ENCODE data around the gene THYN1. TPM values are rescaled to one million over a fixed set of nuclear protein-coding genes. Genes with fewer than 3 reads are reported as not detected.

The THYN1 gene
- total and polyA plus RNA-seq, 2 experiments from 2014 or later: 90.2 to 123 TPM

GRCh38 chr11:134223121-134223520 is 30.0 kb downstream of the THYN1 start:
- no peak for DNase-seq (ENCODE audit: low read depth in 1 of 2, low spot score in 1 of 2)
- TF ChIP-seq CTCF (IDR thresholded peaks at IDR 0.05; ENCODE audit: low read depth, low read length): no peak
- Histone ChIP-seq H3K36me3 (peaks cover 10% of the 10 kb centered on the region), H3K9me3 (ENCODE audit: low read depth) (no peaks in the 10 kb centered on the region), H3K4me3 (peak overlapping the region; percentile 98), H3K27me3 (no peaks in the 10 kb centered on the region), H3K4me1 (ENCODE audit: low read depth) (no peaks in the 10 kb centered on the region), H3K27ac (peak overlapping the region; percentile 60)

GRCh38 chr11:134216816-134217215 is 36.3 kb downstream of the THYN1 start:
- H3K27me3 ChIP-seq: no peaks in the 10 kb centered on the region
- peaks cover 14% of the 10 kb centered on the region for H3K36me3 ChIP-seq
- H3K4me1 ChIP-seq (ENCODE audit: low read depth): no peaks in the 10 kb centered on the region
- no peaks in the 10 kb centered on the region for H3K9me3 ChIP-seq (ENCODE audit: low read depth)
- DNase-seq (ENCODE audit: low read depth in 1 of 2, low spot score in 1 of 2): no peak
- H3K27ac ChIP-seq: no peak overlapping the region
- TF ChIP-seq CTCF (IDR thresholded peaks at IDR 0.05; ENCODE audit: low read depth, low read length): no peak
- no peak overlapping the region for H3K4me3 ChIP-seq

- Histone ChIP-seq H3K36me3 (peaks cover 14% of the 10 kb centered on the region), H3K4me3 (no peak overlapping the region), H3K27ac (no peak overlapping the region), H3K27me3 (no peaks in the 10 kb centered on the region), H3K4me1 (ENCODE audit: low read depth) (no peaks in the 10 kb centered on the region), H3K9me3 (ENCODE audit: low read depth) (no peaks in the 10 kb centered on the region)
- DNase-seq (ENCODE audit: low read depth in 1 of 2, low spot score in 1 of 2): no peak
- TF ChIP-seq CTCF (IDR thresholded peaks at IDR 0.05; ENCODE audit: low read depth, low read length): no peak
Measured at GRCh38 chr11:134215836-134216235, 37.3 kb downstream of the THYN1 start.

- DNase-seq (ENCODE audit: low read depth in 1 of 2, low spot score in 1 of 2): peak; percentile 40 to 42
- no peaks in the 10 kb centered on the region for H3K4me1 ChIP-seq (ENCODE audit: low read depth)
- no peak overlapping the region for H3K4me3 ChIP-seq
- TF ChIP-seq CTCF (IDR thresholded peaks at IDR 0.05; ENCODE audit: low read depth, low read length): peak; percentile 68
- H3K27ac ChIP-seq: no peak overlapping the region
- H3K36me3 ChIP-seq: peaks cover 64% of the 10 kb centered on the region
- no peaks in the 10 kb centered on the region for H3K27me3 ChIP-seq
- H3K9me3 ChIP-seq (ENCODE audit: low read depth): no peaks in the 10 kb centered on the region
Measured at GRCh38 chr11:134207538-134208239, 45.5 kb downstream of the THYN1 start.

- TF ChIP-seq CTCF (IDR thresholded peaks at IDR 0.05; ENCODE audit: low read depth, low read length): no peak
- Histone ChIP-seq H3K9me3 (ENCODE audit: low read depth) (no peaks in the 10 kb centered on the region), H3K27me3 (no peaks in the 10 kb centered on the region), H3K4me3 (no peak overlapping the region), H3K4me1 (ENCODE audit: low read depth) (no peaks in the 10 kb centered on the region), H3K27ac (no peak overlapping the region), H3K36me3 (peaks cover 74% of the 10 kb centered on the region)
- DNase-seq (ENCODE audit: low read depth in 1 of 2, low spot score in 1 of 2): no peak
Measured at GRCh38 chr11:134206185-134206584, 47.0 kb downstream of the THYN1 start.

Measured in cardiac muscle cell (in vitro differentiated cells and primary cell).